Panc1 (cell line): ENCODE data around the gene TAOK3. TPM values are rescaled to one million over a fixed set of nuclear protein-coding genes. Genes with fewer than 3 reads are reported as not detected.

Experiments used
- ATAC-seq: fragments of 200-7000 bp; cut with Tn5 transposase; 2 replicates; pipeline ENCODE4 v1.9.1; 2020; ENCODE audit warnings: mild to moderate bottlenecking, moderate library complexity
- Bru-seq: library from RNA; stranded (reverse); fragments of 400-500 nt; gene quantifications from one replicate; lab custom pipeline; 2021; lab: Mats Ljungman, UMichigan
- BruChase-seq, 2 experiments: library from RNA; stranded (reverse); fragments of 400-500 nt; gene quantifications; one replicate each; lab custom pipeline; 2021; lab: Mats Ljungman, UMichigan
- BruUV-seq: library from RNA; stranded (reverse); fragments of 400-500 nt; replicated peaks from 2 replicates; lab custom pipeline; 2021; lab: Mats Ljungman, UMichigan
- CTCF ChIA-PET: fragments of 300-600 bp; sonication (Branson Sonifier 250); formaldehyde crosslinking; loops from one replicate; lab custom pipeline; 2022; ENCODE audit warnings: antibody characterized with exemption; lab: Charles Lee
- POLR2A ChIA-PET: fragments of 300-600 bp; sonication (Branson Sonifier 250); formaldehyde crosslinking; loops from one replicate; lab custom pipeline; 2022; ENCODE audit warnings: antibody characterized with exemption; lab: Charles Lee
- DNase-seq: peaks from one replicate; pipeline ENCODE4 v3.0.0-alpha.2; 2010; ENCODE audit warnings: low read depth, low spot score
- H3K27ac ChIP-seq: 2 replicates; pipeline ENCODE4 v1.5.1; 2011; ENCODE audit warnings: mild to moderate bottlenecking, low read length, inconsistent platforms
- H3K27me3 ChIP-seq: fragments of 200-500 bp; sonication (Bioruptor generic); 2 replicates; pipeline ENCODE4 v1.6.0; 2014; ENCODE audit warnings: low read length, inconsistent platforms; ENCODE audit not compliant: control insufficient read depth, insufficient read depth
- H3K36me3 ChIP-seq: fragments of 200-500 bp; sonication (Bioruptor generic); 2 replicates; pipeline ENCODE4 v1.5.1; 2014; ENCODE audit warnings: inconsistent platforms, mild to moderate bottlenecking, low read length, moderate library complexity; ENCODE audit not compliant: control insufficient read depth, insufficient read depth
- H3K4me1 ChIP-seq: 2 replicates; pipeline ENCODE4 v1.5.1; 2011; ENCODE audit warnings: inconsistent platforms, mild to moderate bottlenecking, low read length, moderate library complexity; ENCODE audit not compliant: control insufficient read depth, insufficient read depth
- H3K4me3 ChIP-seq, 2 experiments: 2 replicates each; pipeline ENCODE4 v1.5.1; 2011 to 2012; ENCODE audit warnings: low read depth in 2 of 2, low read length in 2 of 2, mild to moderate bottlenecking in 2 of 2, inconsistent platforms in 1 of 2, moderate library complexity in 1 of 2
- H3K9me3 ChIP-seq: fragments of 200-500 bp; sonication (Bioruptor generic); 2 replicates; pipeline ENCODE4 v1.5.1; 2014; ENCODE audit warnings: low read depth, mild to moderate bottlenecking, inconsistent platforms, low read length, moderate library complexity; ENCODE audit not compliant: control insufficient read depth, insufficient read depth
- CTCF ChIP-seq: fragments of 450-650 bp; IDR thresholded peaks from 2 replicates; pipeline ENCODE4 v1.5.1; 2017; ENCODE audit warnings: mild to moderate bottlenecking
- POLR2AphosphoS5 ChIP-seq: IDR thresholded peaks from 2 replicates; pipeline ENCODE4 v1.6.1; 2012; ENCODE audit warnings: mild to moderate bottlenecking, low read depth, low read length, moderate library complexity
- REST ChIP-seq, 2 experiments: IDR thresholded peaks; 2 replicates each; pipeline ENCODE4 v1.6.1; 2011 to 2012; ENCODE audit warnings: low read depth in 2 of 2, control low read depth in 1 of 2, low read length in 1 of 2, mild to moderate bottlenecking in 1 of 2, moderate library complexity in 1 of 2; ENCODE audit not compliant: insufficient read depth in 1 of 2
- SIN3A ChIP-seq: IDR thresholded peaks from 2 replicates; pipeline ENCODE4 v1.6.1; 2012; ENCODE audit warnings: low read depth, mild to moderate bottlenecking, low read length, moderate library complexity, borderline replicate concordance; ENCODE audit not compliant: insufficient read depth
- TCF7L2 ChIP-seq: IDR thresholded peaks from 2 replicates; pipeline ENCODE4 v1.6.1; 2011; ENCODE audit warnings: mild to moderate bottlenecking, low read depth, low read length, inconsistent platforms
- in situ Hi-C: cut with HindIII; loops from 2 replicates; pipeline ENCODE4 v1.10.0; 2016; ENCODE audit warnings: low sequenced_read_pairs, low pct_unique_long_range_greater_than_20kb
- intact Hi-C: fragments of 100-400 bp; cut with micrococcal nuclease; formaldehyde crosslinking; loops from one replicate; pipeline ENCODE4 v1.10.0; 2022; ENCODE audit not compliant: unreplicated experiment
- long read RNA-seq: library from polyadenylated mRNA; unstranded; transcript quantifications from one replicate; pipeline ENCODE4 v2.0.0, GENCODE V29; 2021; ENCODE audit not compliant: unreplicated experiment
- polyA plus RNA-seq: library from polyadenylated mRNA; unstranded; fragments of >200 nt; gene quantifications from one replicate; pipeline ENCODE4 v1.2.1, GENCODE V29; 2012; ENCODE audit warnings: missing spikeins; ENCODE audit not compliant: insufficient read length
- total RNA-seq: library from RNA; stranded (reverse); gene quantifications from one replicate; pipeline ENCODE4 v1.2.1, GENCODE V29; 2021; ENCODE audit not compliant: unreplicated experiment

Gene TAOK3
- total RNA-seq (30.5 TPM), Bru-seq, nascent RNA (percentile 78 among the genes with signal in this experiment), BruChase-seq, experiment 1, labeled RNA remaining after a 2-hour chase (percentile 68 among the genes with signal in this experiment), BruChase-seq, experiment 2, labeled RNA remaining after a 6-hour chase (percentile 71 among the genes with signal in this experiment)
- polyA plus RNA-seq: 21.2 TPM
- long read RNA-seq, full-length matches to known transcripts: 31 of 74 reads
- long read RNA-seq, partial matches to known transcripts: 24 of 74 reads
- long read RNA-seq, other reads (novel, unspliced or antisense): 19 of 74 reads

GRCh38 chr12:118372541-118373495 is at the start of gene TAOK3:
TAOK3 (minus strand) TSS chr12:118372907; CDS start chr12:118255567, 117,340 bp downstream.
- peak; percentile 87 for ATAC-seq
- Histone ChIP-seq H3K4me1 (peaks cover 5% of the 10 kb centered on the region; the same call in 1 of the 2 replicates), H3K36me3 (peaks cover 5% of the 10 kb centered on the region; the same call in 1 of the 2 replicates), H3K9me3 (no peaks in the 10 kb centered on the region), H3K27me3 (no peaks in the 10 kb centered on the region), H3K27ac (peak within 1 kb of the TSS; percentile 98), H3K4me3 (peak within 1 kb of the TSS; percentile 88 to 89)
- BruUV-seq: no TSS peak
- CTCF ChIA-PET: interaction anchor here (0.6 to 0.7 kb wide), 3 partner anchors 132 to 1927 kb away, joined by 3 to 11 read pairs (median 5); no protein-coding TSS in a partner anchor
- in situ Hi-C loops (no loop called here), intact Hi-C loops (no loop called here)
- TF ChIP-seq CTCF (no peak), REST (IDR thresholded peaks at IDR 0.05; ENCODE audit: insufficient read depth in 1 of 2, low read depth in 2 of 2, low read length in 1 of 2) (peak; percentile 66 to 86; a peak in 3 of 4 replicates), SIN3A (peak; percentile 41; the same call in 1 of the 2 replicates), POLR2AphosphoS5 (peak; percentile 96)
- POLR2A ChIA-PET: interaction anchor here (0.6 to 0.7 kb wide), 3 partner anchors 14 to 208 kb away, joined by 4 to 13 read pairs (median 4); no protein-coding TSS in a partner anchor
- DNase-seq: peak; percentile 88

- no peak overlapping the region for H3K27ac ChIP-seq
- BruUV-seq: no TSS peak
- no peaks in the 10 kb centered on the region for H3K27me3 ChIP-seq
- no peaks in the 10 kb centered on the region for H3K4me1 ChIP-seq
- intact Hi-C loops (no loop called here), in situ Hi-C loops (no loop called here)
- no peak for ATAC-seq
- no peaks in the 10 kb centered on the region for H3K9me3 ChIP-seq
- TF ChIP-seq REST (IDR thresholded peaks at IDR 0.05; ENCODE audit: insufficient read depth in 1 of 2, low read depth in 2 of 2, low read length in 1 of 2) (no peak), CTCF (no peak), SIN3A (no peak), TCF7L2 (no peak)
- H3K4me3 ChIP-seq: no peak overlapping the region
- POLR2A ChIA-PET: no interaction called here
- H3K36me3 ChIP-seq: peaks cover 3% of the 10 kb centered on the region; the same call in 1 of the 2 replicates
- no peak for DNase-seq
- CTCF ChIA-PET: no interaction called here
Measured at GRCh38 chr12:118420673-118421072, 48.0 kb upstream of the TAOK3 start.
